PC-3 (cell line): Measurements from ENCODE around the gene NUP50. TPM values are rescaled to one million over a fixed set of nuclear protein-coding genes. Genes with fewer than 3 reads are reported as not detected.

Experiments
- ATAC-seq: fragments of 200-7000 bp; cut with Tn5 transposase; 2 replicates; pipeline ENCODE4 v1.9.1; 2020; ENCODE audit warnings: mild to moderate bottlenecking, moderate library complexity
- BruUV-seq: library from RNA; stranded (reverse); fragments of 400-500 nt; replicated peaks from 2 replicates; lab custom pipeline; 2021; lab: Mats Ljungman, UMichigan
- CTCF ChIA-PET: fragments of 300-600 bp; sonication (Branson Sonifier 250); formaldehyde crosslinking; loops from one replicate; lab custom pipeline; 2022; ENCODE audit warnings: antibody characterized with exemption; lab: Charles Lee
- POLR2A ChIA-PET: fragments of 300-600 bp; sonication (Branson Sonifier 250); formaldehyde crosslinking; loops from one replicate; lab custom pipeline; 2022; ENCODE audit warnings: antibody characterized with exemption; ENCODE audit not compliant: unreplicated experiment; lab: Charles Lee
- DNase-seq: peaks from one replicate; pipeline ENCODE4 v3.0.0-alpha.2; 2015
- H2AFZ ChIP-seq: fragments of 300-600 bp; sonication (generic); 2 replicates; pipeline ENCODE4 v1.6.0; 2016; ENCODE audit warnings: antibody characterized with exemption, low read length
- H3F3A ChIP-seq: fragments of 300-600 bp; sonication (generic); one replicate; pipeline ENCODE4 v1.6.0; 2017; ENCODE audit warnings: antibody characterized with exemption, low read length, control low read depth, mild to moderate bottlenecking; ENCODE audit not compliant: unreplicated experiment
- H3K27ac ChIP-seq: fragments of 300-600 bp; sonication (generic); 2 replicates; pipeline ENCODE4 v1.5.1; 2016; ENCODE audit warnings: mild to moderate bottlenecking, low read length
- H3K27me3 ChIP-seq: fragments of 300-600 bp; sonication (generic); 2 replicates; pipeline ENCODE4 v1.6.1; 2016; ENCODE audit warnings: low read length, mixed read lengths
- H3K36me3 ChIP-seq: fragments of 300-600 bp; sonication (generic); 2 replicates; pipeline ENCODE4 v1.6.1; 2016; ENCODE audit warnings: low read depth, mixed run types, low read length, mixed read lengths
- H3K4me1 ChIP-seq: fragments of 300-600 bp; sonication (generic); 2 replicates; pipeline ENCODE4 v1.5.1; 2016; ENCODE audit warnings: low read length; ENCODE audit not compliant: insufficient read depth
- H3K4me2 ChIP-seq: fragments of 300-600 bp; sonication (generic); 2 replicates; pipeline ENCODE4 v1.6.0; 2016; ENCODE audit warnings: low read length
- H3K4me3 ChIP-seq: fragments of 300-600 bp; sonication (generic); 2 replicates; pipeline ENCODE4 v1.5.1; 2016; ENCODE audit warnings: mild to moderate bottlenecking, low read length, mixed read lengths
- H3K79me2 ChIP-seq: fragments of 300-600 bp; sonication (generic); 2 replicates; pipeline ENCODE4 v1.6.1; 2017; ENCODE audit warnings: low read length, mixed read lengths
- H3K9ac ChIP-seq: fragments of 300-600 bp; sonication (generic); 2 replicates; pipeline ENCODE4 v1.6.0; 2016; ENCODE audit warnings: mild to moderate bottlenecking, low read length
- H3K9me2 ChIP-seq: fragments of 300-600 bp; sonication (generic); replicated peaks from 2 replicates; pipeline ENCODE4 v1.6.1; 2016; ENCODE audit warnings: mixed run types, low read length, mixed read lengths
- H3K9me3 ChIP-seq: fragments of 300-600 bp; sonication (generic); 2 replicates; pipeline ENCODE4 v1.6.1; 2016; ENCODE audit warnings: low read length, mixed read lengths
- H4K20me1 ChIP-seq: fragments of 300-600 bp; sonication (generic); 2 replicates; pipeline ENCODE4 v1.6.1; 2016; ENCODE audit warnings: low read length, mixed read lengths
- CTCF ChIP-seq: fragments of 300-600 bp; sonication (generic); conservative IDR thresholded peaks from 2 replicates; pipeline ENCODE4 v1.5.1; 2017; ENCODE audit warnings: antibody characterized with exemption, low read depth, mild to moderate bottlenecking, low read length
- EZH2 ChIP-seq: fragments of 300-600 bp; sonication (generic); IDR thresholded peaks from one replicate; pipeline ENCODE4 v1.6.1; 2017; ENCODE audit warnings: antibody characterized with exemption, mild to moderate bottlenecking, low read length; ENCODE audit not compliant: unreplicated experiment
- EZH2phosphoT487 ChIP-seq: fragments of 300-600 bp; sonication (generic); IDR thresholded peaks from 2 replicates; pipeline ENCODE4 v1.6.1; 2018; ENCODE audit warnings: mild to moderate bottlenecking, antibody characterized with exemption, low read length, borderline replicate concordance
- intact Hi-C: fragments of 100-400 bp; cut with micrococcal nuclease; formaldehyde crosslinking; loops from 2 replicates; pipeline ENCODE4 v1.9.0; 2023
- total RNA-seq: library from RNA; depleted of rRNA; stranded (reverse); fragments of >200 nt; gene quantifications from 2 replicates; pipeline ENCODE4 v1.2.3, GENCODE V29; 2014

Gene NUP50
- total RNA-seq, 1 experiment from 2014 or later: 69.9 TPM

GRCh38 chr22:45149671-45150070 is 14.1 kb upstream of the NUP50 start:
- intact Hi-C loops: no loop called here
- Histone ChIP-seq H3K36me3 (peaks cover 4% of the 10 kb centered on the region; the same call in 1 of the 2 replicates), H2AFZ (no peak overlapping the region), H3K9ac (no peak overlapping the region), H3K4me1 (peaks cover 2% of the 10 kb centered on the region), H3K27me3 (no peaks in the 10 kb centered on the region), H3K27ac (no peak overlapping the region), H3K4me2 (no peak overlapping the region), H3F3A (no peaks in the 10 kb centered on the region), H3K79me2 (peaks cover 10% of the 10 kb centered on the region), H3K9me3 (no peaks in the 10 kb centered on the region), H3K9me2 (no peaks in the 10 kb centered on the region), H3K4me3 (no peak overlapping the region), H4K20me1 (no peaks in the 10 kb centered on the region)
- no peak for DNase-seq
- ChIA-PET POLR2A (interaction anchor here (0.7 kb wide), 1 partner anchor 29 kb away, joined by 4 read pairs; no protein-coding TSS in a partner anchor), CTCF (interaction anchor here (0.7 kb wide), 1 partner anchor 14 kb away, joined by 3 read pairs; the partner anchor contains the start of gene NUP50)
- ATAC-seq: no peak
- no TSS peak for BruUV-seq
- TF ChIP-seq EZH2phosphoT487 (no peak), CTCF (no peak), EZH2 (no peak)

GRCh38 chr22:45150139-45150538 is 13.6 kb upstream of the NUP50 start:
- Histone ChIP-seq H3K4me2 (no peak overlapping the region), H3K79me2 (peaks cover 10% of the 10 kb centered on the region), H3K27me3 (no peaks in the 10 kb centered on the region), H3F3A (no peaks in the 10 kb centered on the region), H3K9ac (no peak overlapping the region), H4K20me1 (no peaks in the 10 kb centered on the region), H3K27ac (no peak overlapping the region), H3K9me2 (no peaks in the 10 kb centered on the region), H3K36me3 (peaks cover 4% of the 10 kb centered on the region; the same call in 1 of the 2 replicates), H3K4me3 (no peak overlapping the region), H2AFZ (no peak overlapping the region), H3K9me3 (no peaks in the 10 kb centered on the region), H3K4me1 (peaks cover 7% of the 10 kb centered on the region)
- BruUV-seq: no TSS peak
- TF ChIP-seq EZH2phosphoT487 (no peak), CTCF (no peak), EZH2 (no peak)
- no peak for ATAC-seq
- ChIA-PET POLR2A (interaction anchor here (0.7 kb wide), 1 partner anchor 29 kb away, joined by 4 read pairs; no protein-coding TSS in a partner anchor), CTCF (no interaction called here)
- no peak for DNase-seq
- intact Hi-C loops: no loop called here

- Histone ChIP-seq H3K4me2 (no peak overlapping the region), H4K20me1 (no peaks in the 10 kb centered on the region), H3K9me3 (no peaks in the 10 kb centered on the region), H3K9me2 (no peaks in the 10 kb centered on the region), H3K27me3 (no peaks in the 10 kb centered on the region), H3K79me2 (peaks cover 14% of the 10 kb centered on the region), H3K4me1 (peaks cover 15% of the 10 kb centered on the region), H3K9ac (no peak overlapping the region), H3K36me3 (peaks cover 4% of the 10 kb centered on the region; the same call in 1 of the 2 replicates), H2AFZ (no peak overlapping the region), H3K4me3 (no peak overlapping the region), H3K27ac (no peak overlapping the region), H3F3A (no peaks in the 10 kb centered on the region)
- ATAC-seq (no peak), DNase-seq (no peak)
- TF ChIP-seq CTCF (no peak), EZH2phosphoT487 (no peak), EZH2 (no peak)
- intact Hi-C loops: no loop called here
- POLR2A ChIA-PET: no interaction called here
- CTCF ChIA-PET: no interaction called here
- BruUV-seq: no TSS peak
These were observed 12.2 kb upstream of the NUP50 start for GRCh38 chr22:45151503-45151902.
